GM19351 (cell line): Measurements from ENCODE around the gene KCTD16.

Experiments used
- ATAC-seq: cut with Tn5 transposase; IDR thresholded peaks from one replicate; pipeline ENCODE4 v1.9.1; 2021; ENCODE audit warnings: mild to moderate bottlenecking, moderate library complexity; ENCODE audit not compliant: unreplicated experiment

The KCTD16 gene

DNA sequence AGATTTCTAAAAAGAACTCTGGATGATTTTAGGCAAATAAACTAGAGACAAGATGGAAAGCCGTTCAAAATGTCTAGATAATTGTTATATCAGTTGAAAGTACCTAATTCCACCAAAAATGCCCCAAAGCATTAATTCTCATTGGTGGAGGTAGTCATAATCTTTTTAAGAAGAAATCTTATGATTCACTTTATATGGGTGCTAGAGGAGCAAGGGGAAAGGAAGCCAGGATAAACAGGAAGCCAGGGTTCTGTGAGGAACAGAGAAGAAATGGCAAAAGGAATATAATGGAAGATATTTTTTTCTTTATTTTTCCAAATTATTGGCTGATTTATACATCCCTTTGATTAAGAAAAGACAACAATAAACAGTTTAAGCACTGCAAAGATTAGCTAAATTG, 8.0 kb upstream of the KCTD16 start:
- no peak for ATAC-seq

DNA sequence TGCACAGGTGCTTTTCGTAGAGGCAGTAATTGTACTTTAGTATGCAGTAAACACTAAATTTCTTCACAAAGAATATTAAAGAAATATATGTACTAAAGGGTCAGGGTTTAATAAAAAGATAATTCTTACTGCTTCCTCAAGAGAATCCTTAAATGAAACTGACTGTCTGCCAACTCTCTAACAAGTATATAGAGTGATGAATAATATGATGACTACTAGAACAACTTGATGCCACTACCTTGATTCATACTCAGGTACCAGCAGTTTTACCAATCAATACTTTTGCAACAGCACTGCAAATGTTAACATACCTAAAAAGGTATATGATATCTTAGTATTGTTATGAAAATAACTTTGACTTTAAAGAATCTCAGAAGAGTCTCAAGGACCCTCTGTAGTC, 4.0 kb upstream of the KCTD16 start:
- no peak for ATAC-seq

GRCh38 chr5:144167998-144168397, 2.7 kb upstream of the KCTD16 start:
- no peak for ATAC-seq

GRCh38 chr5:144169904-144170275, 783 bp upstream of the KCTD16 start:
- no peak for ATAC-seq

GRCh38 chr5:144173766-144174165, 3.1 kb downstream of the KCTD16 start:
- ATAC-seq, result no peak

DNA sequence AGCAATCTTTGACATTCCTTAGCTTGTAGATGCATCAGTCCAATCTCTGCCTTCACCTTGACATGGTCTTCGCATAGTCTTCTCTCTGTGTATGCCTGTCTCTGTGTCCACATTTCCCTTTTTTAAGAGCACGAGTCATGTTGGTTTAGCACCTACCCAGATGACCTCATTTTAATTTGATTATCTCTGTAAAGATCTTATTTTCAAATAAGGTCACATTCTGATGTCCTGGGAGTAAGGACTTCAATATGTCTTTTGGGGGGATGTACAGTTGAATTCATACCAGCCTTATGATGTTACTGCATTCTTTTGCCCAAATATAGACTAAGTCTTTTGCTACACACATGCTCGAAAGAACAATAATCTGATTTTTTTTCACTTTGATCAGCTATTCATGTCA, 6.9 kb downstream of the KCTD16 start:
- no peak for ATAC-seq

DNA sequence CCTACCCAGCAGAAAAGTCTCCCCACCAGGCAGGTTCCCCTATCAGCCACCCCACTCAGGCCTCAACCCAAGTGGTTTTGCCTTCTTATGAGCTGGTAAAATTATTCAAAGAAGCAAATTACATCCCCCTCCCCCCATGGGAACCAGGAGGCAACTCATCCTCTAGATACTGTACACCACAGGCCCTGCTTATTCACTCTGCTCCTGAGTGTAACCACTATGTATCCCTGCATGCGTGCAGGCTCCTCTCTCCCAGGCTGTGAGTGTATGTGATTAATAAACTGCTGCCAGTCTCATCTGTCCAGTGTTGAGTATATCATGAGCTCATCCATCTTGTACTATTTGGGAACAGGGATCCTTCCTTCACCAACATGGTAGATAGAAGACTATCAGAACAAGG, 8.6 kb downstream of the KCTD16 start:
- ATAC-seq, result no peak

DNA sequence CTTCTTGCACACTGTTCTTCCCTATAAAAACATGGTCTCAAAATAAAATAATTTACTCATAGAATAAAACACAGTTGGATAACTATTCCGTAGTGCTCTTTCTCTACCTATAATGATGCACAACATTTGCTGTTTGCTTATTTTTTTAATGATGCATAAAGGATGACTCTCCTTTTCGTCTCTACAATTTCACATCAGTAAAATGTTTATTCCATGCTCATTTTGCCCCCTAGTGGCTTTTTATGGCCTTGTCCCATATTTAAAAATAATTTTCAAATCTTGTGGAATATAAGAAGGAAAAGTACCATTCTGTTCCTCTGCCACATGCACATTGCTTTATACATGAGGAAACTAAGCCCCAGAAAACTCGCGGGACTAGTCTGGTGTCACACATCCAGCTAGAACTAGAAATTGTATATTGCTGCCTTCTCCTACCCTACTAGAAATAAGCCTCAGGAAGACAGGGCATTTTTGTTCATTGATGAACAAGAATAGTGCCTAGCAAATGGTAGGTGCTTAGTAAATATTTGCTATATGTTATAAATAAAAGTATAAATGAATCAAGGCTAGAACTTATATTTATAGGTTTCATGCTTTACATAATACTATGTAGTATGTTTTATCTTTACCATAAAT, 12.7 kb downstream of the KCTD16 start:
- ATAC-seq, result no peak

DNA sequence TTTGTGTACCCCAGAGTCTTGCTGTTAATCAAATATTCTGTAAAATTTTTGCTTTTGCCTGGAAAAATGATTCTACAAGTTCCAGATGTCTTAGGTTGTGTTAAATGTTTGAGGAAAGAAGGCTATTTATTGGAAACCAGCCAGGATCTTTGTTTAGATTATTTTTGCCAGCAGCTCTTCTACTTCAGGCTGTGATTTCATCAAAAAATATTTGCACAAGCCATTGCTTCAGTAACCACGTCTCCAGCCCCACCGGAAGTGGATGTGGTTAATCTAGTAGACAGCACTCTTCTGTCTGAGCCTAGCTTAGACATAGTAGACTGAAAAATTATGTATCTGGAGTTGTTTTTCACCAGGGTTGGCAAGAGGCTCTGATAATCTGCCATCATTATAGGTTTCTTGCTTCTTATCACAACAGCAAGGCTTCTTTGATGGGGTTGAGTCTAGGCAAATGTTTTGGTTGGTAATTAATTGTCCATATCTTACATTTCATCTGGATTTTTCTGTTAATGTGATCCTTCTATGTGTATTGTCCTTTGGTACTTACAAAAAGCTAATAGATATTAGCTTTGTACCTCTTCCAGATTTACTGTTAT, 17.1 kb downstream of the KCTD16 start:
- ATAC-seq, result peak; percentile 75

- ATAC-seq, result peak; percentile 39
Observed at GRCh38 chr5:144189800-144190429, 19.2 kb downstream of the KCTD16 start.

DNA sequence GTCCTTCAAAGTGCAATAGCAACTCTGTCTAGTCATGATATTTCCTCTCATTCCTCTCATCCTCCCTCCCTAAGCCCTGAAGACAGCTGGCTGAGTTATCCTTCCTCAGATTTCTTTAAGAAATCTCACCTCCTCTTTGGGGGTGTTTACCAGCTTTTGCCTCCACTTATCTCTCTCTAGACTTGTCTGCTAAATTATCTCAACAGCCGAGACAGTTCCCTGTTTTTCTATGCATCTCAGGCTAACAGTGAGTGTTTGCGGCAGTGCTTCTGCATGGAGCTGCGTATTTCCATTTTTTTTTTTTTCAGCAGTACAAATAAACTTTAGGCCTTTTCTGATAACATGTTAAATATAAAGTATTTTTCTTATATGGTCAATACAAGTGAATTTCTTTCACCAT, 20.9 kb downstream of the KCTD16 start:
- ATAC-seq, result no peak

DNA sequence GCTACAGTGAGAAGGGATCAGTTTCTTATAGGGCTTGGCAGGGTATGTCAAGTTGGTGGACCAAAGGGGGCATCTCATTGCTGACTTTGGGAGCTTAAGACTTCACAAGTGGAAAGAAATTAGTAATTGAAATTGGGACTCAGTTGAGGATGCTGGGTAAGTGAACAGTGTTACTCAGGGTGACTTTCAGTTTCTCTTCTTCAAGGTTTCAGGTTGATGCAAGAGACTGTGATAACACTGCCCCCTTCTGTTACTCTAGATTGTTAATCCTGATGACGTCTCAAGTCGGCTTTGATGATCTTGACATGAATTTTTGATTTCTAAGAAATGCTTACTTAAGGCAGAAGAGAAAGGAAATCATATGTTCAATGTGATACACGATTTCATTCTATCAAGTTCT, 21.3 kb downstream of the KCTD16 start:
- ATAC-seq, result peak; percentile 84

DNA sequence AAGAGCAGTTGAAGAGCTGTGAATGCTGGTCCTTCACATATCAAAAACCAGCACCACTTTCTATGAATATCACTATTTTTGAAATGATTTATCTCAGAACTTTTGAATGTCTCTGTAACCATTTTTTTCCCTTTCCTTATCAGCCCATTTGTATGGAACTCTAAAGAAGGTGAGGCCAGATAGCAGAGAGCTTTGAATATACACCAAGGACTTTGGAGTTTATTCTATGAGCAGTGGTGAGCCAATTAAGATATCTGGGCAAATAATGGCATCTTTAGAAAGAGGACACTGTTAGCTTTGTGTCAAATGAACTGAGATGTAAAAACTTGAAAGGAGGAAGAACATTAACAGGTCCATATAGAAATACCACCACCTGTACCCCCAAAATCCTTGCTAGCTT, 22.0 kb downstream of the KCTD16 start:
- ATAC-seq, result no peak

DNA sequence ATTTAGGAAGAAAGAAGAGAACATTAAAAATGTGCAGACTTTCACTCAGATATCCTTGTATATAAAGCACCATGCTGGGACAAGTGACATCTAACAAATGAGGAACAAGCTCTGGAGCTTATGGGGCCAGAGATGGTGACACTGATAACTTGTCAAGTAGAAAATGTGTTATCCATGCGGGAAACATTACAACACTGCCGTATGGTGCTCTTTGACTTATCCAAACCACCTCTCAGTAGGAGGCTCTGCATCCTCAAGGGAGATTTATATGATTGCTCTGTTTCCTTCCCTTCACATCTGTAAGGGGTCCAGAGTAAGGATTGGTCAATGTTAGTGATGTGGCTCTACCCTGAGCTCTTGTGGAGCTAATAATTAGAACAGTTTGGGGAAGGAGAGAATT, 23.5 kb downstream of the KCTD16 start:
- ATAC-seq, result no peak

GRCh38 chr5:144195448-144195847, 24.8 kb downstream of the KCTD16 start:
- no peak for ATAC-seq

DNA sequence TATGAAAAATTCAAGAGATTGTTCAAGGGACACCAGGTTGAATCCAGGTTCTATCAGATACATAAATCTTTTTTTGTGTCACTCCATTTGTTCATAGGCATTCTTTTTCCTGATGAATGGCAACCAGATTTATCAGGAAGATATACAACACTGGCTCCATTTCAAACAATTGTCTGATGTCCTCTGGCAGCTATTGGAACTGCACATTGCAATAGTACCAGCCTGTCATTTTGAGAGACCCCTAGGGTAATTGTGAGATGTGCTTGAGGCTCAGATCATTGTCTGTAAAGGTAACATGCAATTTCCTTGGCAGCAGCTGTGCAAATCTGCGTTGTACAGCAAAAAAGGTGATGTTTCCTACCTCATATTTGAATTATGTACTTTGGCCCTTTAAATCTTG, 25.9 kb downstream of the KCTD16 start:
- ATAC-seq, result no peak

DNA sequence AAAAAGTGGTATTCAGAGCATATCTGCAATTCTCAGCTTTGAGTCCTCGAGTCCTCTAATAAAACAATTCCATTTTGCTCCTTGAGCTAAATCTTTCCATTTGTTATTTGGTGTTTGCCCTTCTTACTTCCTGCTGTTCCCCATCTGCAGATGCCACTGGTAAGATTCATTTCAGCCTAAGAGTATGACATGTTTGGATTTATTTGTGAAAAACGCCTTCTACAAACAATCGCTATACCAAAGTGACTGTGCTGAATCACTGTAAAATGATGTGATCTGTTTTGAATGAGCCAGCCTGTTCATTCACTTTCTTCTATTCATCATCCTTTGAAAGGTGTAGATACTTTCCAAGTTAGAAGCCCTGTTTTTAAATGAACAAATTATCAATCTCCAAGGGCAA, 27.7 kb downstream of the KCTD16 start:
- ATAC-seq, result no peak

DNA sequence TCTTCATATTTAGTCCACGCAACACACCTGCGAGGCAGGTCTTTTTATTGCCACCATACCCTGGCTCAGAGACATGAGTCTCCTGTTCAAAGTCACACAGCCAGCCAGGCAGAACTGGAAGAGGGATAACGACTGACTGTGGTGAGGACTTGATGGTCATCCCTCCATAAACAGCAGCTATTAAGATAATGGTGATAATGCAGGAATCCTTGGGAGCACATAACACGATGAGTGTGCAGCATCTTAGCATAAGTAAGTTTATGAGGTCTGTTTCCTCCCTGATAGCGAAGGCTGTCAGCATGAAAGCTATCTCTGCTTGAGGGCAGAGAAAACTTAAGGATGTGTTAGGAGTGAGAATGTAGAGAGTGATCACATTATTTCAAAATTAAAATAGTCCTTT, 30.9 kb downstream of the KCTD16 start:
- ATAC-seq, result no peak

GRCh38 chr5:144202072-144202471, 31.4 kb downstream of the KCTD16 start:
- ATAC-seq, result no peak

GRCh38 chr5:144202726-144203125, 32.1 kb downstream of the KCTD16 start:
- ATAC-seq, result no peak

- ATAC-seq, result peak; percentile 85
Observed at GRCh38 chr5:144203750-144204596, 33.3 kb downstream of the KCTD16 start.

DNA sequence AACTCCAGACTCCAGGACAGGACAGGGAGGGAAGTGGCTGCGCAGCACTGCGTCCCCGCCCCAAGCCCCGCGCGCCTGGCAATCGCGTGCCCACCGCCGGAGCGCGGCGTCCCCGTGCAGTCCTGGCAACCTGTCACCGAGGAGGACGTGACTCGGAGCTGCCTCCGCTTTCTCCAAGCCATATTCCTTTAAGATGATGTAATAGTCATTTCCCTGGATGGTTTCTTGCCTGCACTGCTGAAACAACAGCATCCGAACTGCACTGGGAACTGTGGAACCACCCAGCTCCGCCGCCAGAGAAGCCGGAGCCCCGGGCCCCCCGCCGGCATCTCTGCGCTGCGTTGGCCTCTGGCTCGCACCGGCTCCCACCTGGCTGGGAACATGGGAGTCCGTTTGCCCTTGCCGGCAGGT, 34.5 kb downstream of the KCTD16 start:
- ATAC-seq, result no peak
